Esophagus squamous epithelium (tissue), 5 donors: Measurements from ENCODE around the gene LMO2. TPM values are rescaled to one million over a fixed set of nuclear protein-coding genes. Genes with fewer than 3 reads are reported as not detected.

Source experiments
- DNase-seq: peaks from one replicate; lab custom pipeline; 2025; lab: John Stamatoyannopoulos, UW
- H3K27ac ChIP-seq, 4 donors: fragments of 200-600 bp; sonication (generic); one replicate each; pipeline ENCODE4 v1.5.1; 2016 to 2019; ENCODE audit warnings: mild to moderate bottlenecking in 1 of 4
- H3K27me3 ChIP-seq, 4 donors: fragments of 200-600 bp; sonication (generic); 1 replicate in 3 of 4; 2 replicates in 1 of 4; pipeline versions ENCODE4 v1.5.1 to v1.6.0; 2017 to 2021; ENCODE audit warnings: antibody characterized with exemption in 1 of 4
- H3K36me3 ChIP-seq, 3 donors: fragments of 200-600 bp; sonication (generic); one replicate each; pipeline ENCODE4 v1.5.1; 2016 to 2019
- H3K4me1 ChIP-seq, 3 donors: fragments of 200-600 bp; sonication (generic); one replicate each; pipeline ENCODE4 v1.5.1; 2017 to 2019
- H3K4me3 ChIP-seq, 4 donors: fragments of 200-600 bp; sonication (generic); 1 replicate in 3 of 4; 2 replicates in 1 of 4; pipeline ENCODE4 v1.5.1; 2016 to 2019; ENCODE audit warnings: mild to moderate bottlenecking in 2 of 4, moderate library complexity in 1 of 4
- H3K9me3 ChIP-seq, 3 donors: fragments of 200-600 bp; sonication (generic); one replicate each; pipeline ENCODE4 v1.5.1; 2016 to 2019
- CTCF ChIP-seq, 6 experiments: fragments of 450-650 bp in 4 of 6; fragments of 200-600 bp in 2 of 6; sonication (generic) in 2 of 6; IDR thresholded peaks; one replicate each; pipeline ENCODE4 v1.5.1; 2016 to 2019; ENCODE audit warnings: antibody characterized with exemption in 6 of 6, mild to moderate bottlenecking in 4 of 6, moderate library complexity in 4 of 6
- POLR2A ChIP-seq, 4 donors: fragments of 450-650 bp; IDR thresholded peaks; one replicate each; pipeline ENCODE4 v1.6.1; 2017; ENCODE audit warnings: antibody characterized with exemption in 4 of 4, mild to moderate bottlenecking in 4 of 4, moderate library complexity in 3 of 4
- WGBS, 2 donors: methylation state at CpG; one replicate each; pipeline ENCODE4 v1.1.5; 2018; 5-methylcytosine and 5-hydroxymethylcytosine counted together
- intact Hi-C: fragments of 100-400 bp; cut with DNase I; formaldehyde crosslinking; loops from one replicate; pipeline ENCODE4 v1.15.0; 2022
- total RNA-seq, 4 donors: library from RNA; depleted of rRNA; stranded (reverse); fragments of >200 nt; gene quantifications; one replicate each; pipeline ENCODE4 v1.1.0, GENCODE V29; 2016
- donor health status: DM: yes; HTN: yes; CAD: no.

The LMO2 gene
- total RNA-seq, 4 donors from 2014 or later: 7.0 to 18.9 (median 13.3) TPM

- Histone ChIP-seq H3K27ac (no peak overlapping the region), H3K4me3 (no peak overlapping the region), H3K27me3 (peaks cover 8 to 58% (median 9%) of the 10 kb centered on the region in 4 donors), H3K4me1 (peaks cover 5 to 11% (median 9%) of the 10 kb centered on the region in 3 donors), H3K9me3 (no peaks in the 10 kb centered on the region), H3K36me3 (no peaks in the 10 kb centered on the region)
- no peak for DNase-seq
- WGBS, 2 donors: 86 to 91% methylated on average over 13 to 16 of the region's 16 CpGs
- TF ChIP-seq CTCF (IDR thresholded peaks at IDR 0.05) (no peak), POLR2A (IDR thresholded peaks at IDR 0.05) (no peak)
- intact Hi-C loops: no loop called here
Measured at GRCh38 chr11:33832676-33833075, 59.2 kb downstream of the LMO2 start.

GRCh38 chr11:33830903-33831648 is 60.8 kb downstream of the LMO2 start:
- no peak overlapping the region for H3K27ac ChIP-seq
- peaks cover 5 to 11% (median 9%) of the 10 kb centered on the region in 3 donors for H3K4me1 ChIP-seq
- H3K4me3 ChIP-seq: no peak overlapping the region
- no peaks in the 10 kb centered on the region for H3K36me3 ChIP-seq
- intact Hi-C loops: no loop called here
- peaks cover 8 to 73% (median 9%) of the 10 kb centered on the region in 4 donors for H3K27me3 ChIP-seq
- 49 to 53% methylated on average over 6 of the region's 6 CpGs for WGBS, 2 donors
- no peak for TF ChIP-seq POLR2A (IDR thresholded peaks at IDR 0.05)
- TF ChIP-seq CTCF (IDR thresholded peaks at IDR 0.05): no peak
- H3K9me3 ChIP-seq: no peaks in the 10 kb centered on the region
- no peak for DNase-seq

GRCh38 chr11:33829430-33830141 is 62.3 kb downstream of the LMO2 start:
- Histone ChIP-seq H3K27ac (no peak overlapping the region), H3K4me3 (peak overlapping the region; percentile 19 to 66 (median 42)), H3K9me3 (no peaks in the 10 kb centered on the region), H3K27me3 (peaks cover 8 to 79% (median 9%) of the 10 kb centered on the region in 4 donors), H3K4me1 (peaks cover 5 to 11% (median 9%) of the 10 kb centered on the region in 3 donors), H3K36me3 (no peaks in the 10 kb centered on the region)
- intact Hi-C loops: no loop called here
- WGBS, 2 donors: 11 to 18% methylated on average over 9 to 10 of the region's 10 CpGs
- DNase-seq: no peak
- TF ChIP-seq POLR2A (IDR thresholded peaks at IDR 0.05) (no peak), CTCF (IDR thresholded peaks at IDR 0.05) (peak; percentile 36 to 80 (median 64))

GRCh38 chr11:33828604-33829429 is 63.1 kb downstream of the LMO2 start:
- peaks cover 5 to 11% (median 9%) of the 10 kb centered on the region in 3 donors for H3K4me1 ChIP-seq
- H3K27ac ChIP-seq: no peak overlapping the region
- H3K9me3 ChIP-seq: no peaks in the 10 kb centered on the region
- WGBS, 2 donors: 21 to 34% methylated on average over 15 to 16 of the region's 56 CpGs
- TF ChIP-seq POLR2A (IDR thresholded peaks at IDR 0.05): no peak
- no peak for TF ChIP-seq CTCF (IDR thresholded peaks at IDR 0.05)
- intact Hi-C loops: no loop called here
- H3K4me3 ChIP-seq: peak overlapping the region; percentile 19 to 66 (median 42)
- no peaks in the 10 kb centered on the region for H3K36me3 ChIP-seq
- no peak for DNase-seq
- H3K27me3 ChIP-seq: peaks cover 8 to 78% (median 9%) of the 10 kb centered on the region in 4 donors
